ENCODE results near the gene CARNS1.

DNA sequence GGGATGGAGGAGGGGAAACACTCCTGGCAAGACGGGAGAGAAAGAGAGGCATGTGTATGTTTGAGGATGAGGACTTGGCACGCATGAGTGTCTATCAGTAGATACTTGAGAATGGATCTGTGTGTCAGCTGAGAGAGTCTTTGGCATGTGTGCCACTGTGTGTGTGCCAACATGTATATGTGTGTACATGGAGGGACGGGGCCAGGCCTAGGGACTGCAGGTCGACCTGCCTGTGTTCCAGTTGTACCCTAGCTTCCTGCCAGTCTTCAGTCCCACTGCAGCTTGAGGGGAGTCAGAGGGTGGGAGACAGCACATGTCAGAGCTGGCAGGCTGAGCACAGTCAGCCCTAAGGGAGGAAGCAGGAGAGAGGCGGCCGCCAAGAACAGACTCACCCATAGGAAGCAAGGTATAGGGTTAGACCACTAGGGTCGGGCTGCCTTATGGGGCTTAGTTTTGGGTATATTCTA, 47.7 kb upstream of the CARNS1 start:
- TF ChIP-seq SMAD1 (IDR thresholded peaks at IDR 0.05; ENCODE audit: low read depth, partially characterized antibody) (no peak), CREB1 (IDR thresholded peaks at IDR 0.05; ENCODE audit: low read depth) (no peak), RAD21 (IDR thresholded peaks at IDR 0.05; ENCODE audit: insufficient read depth, low read depth, low read length) (no peak), CTCF (IDR thresholded peaks at IDR 0.05 in 2 of 3, conservative IDR thresholded peaks at IDR 0.05 in 1 of 3; ENCODE audit: control insufficient read depth in 2 of 3, extremely low read depth in 1 of 3, insufficient read depth in 1 of 3, low read depth in 3 of 3, low read length in 3 of 3) (no peak), POLR2A (IDR thresholded peaks at IDR 0.05; ENCODE audit: low read depth, low read length) (no peak), EZH2 (IDR thresholded peaks at IDR 0.05; ENCODE audit: borderline replicate concordance, control insufficient read depth, low read depth, low read length) (no peak)
